Keratinocyte (primary cell): ENCODE measurements around the gene TNFRSF6B. TPM values are rescaled to one million over a fixed set of nuclear protein-coding genes. Genes with fewer than 3 reads are reported as not detected.

Experiments
- DNase-seq: peaks from one replicate; pipeline ENCODE4 v3.0.0-alpha.2; 2011; ENCODE audit warnings: low read depth, missing footprints, low spot score
- FAIRE-seq: peaks from 2 replicates; lab custom pipeline; 2011; peaks lifted over from hg19 to GRCh38; lab: Jason Lieb, UNC
- H2AFZ ChIP-seq: 2 replicates; pipeline ENCODE4 v1.6.0; 2012; ENCODE audit warnings: low read length, control low read depth, inconsistent platforms; ENCODE audit not compliant: control insufficient read depth
- H3K27ac ChIP-seq: 2 replicates; pipeline ENCODE4 v1.5.1; 2011; ENCODE audit warnings: low read length; ENCODE audit not compliant: control insufficient read depth, insufficient read depth
- H3K27me3 ChIP-seq: 3 replicates; pipeline ENCODE4 v1.6.0; 2011; ENCODE audit warnings: low read length; ENCODE audit not compliant: control insufficient read depth, insufficient read depth; ENCODE audit errors: extremely low read depth
- H3K36me3 ChIP-seq, 2 experiments: 2 replicates in 1 of 2; 3 replicates in 1 of 2; pipeline ENCODE4 v1.5.1; 2011; ENCODE audit warnings: low read length in 2 of 2, mild to moderate bottlenecking in 1 of 2; ENCODE audit not compliant: control insufficient read depth in 2 of 2, insufficient read depth in 2 of 2; ENCODE audit errors: extremely low read depth in 1 of 2
- H3K4me1 ChIP-seq: 3 replicates; pipeline ENCODE4 v1.5.1; 2011; ENCODE audit warnings: low read length; ENCODE audit not compliant: control insufficient read depth, insufficient read depth; ENCODE audit errors: extremely low read depth
- H3K4me2 ChIP-seq: 3 replicates; pipeline ENCODE4 v1.6.0; 2011; ENCODE audit warnings: low read depth, low read length; ENCODE audit not compliant: control insufficient read depth, insufficient read depth; ENCODE audit errors: extremely low read depth
- H3K4me3 ChIP-seq, 3 experiments: fragments of 200-600 bp in 1 of 3; sonication (generic) in 1 of 3; 2 replicates in 2 of 3; 3 replicates in 1 of 3; pipeline ENCODE4 v1.5.1; 2011 to 2016; ENCODE audit warnings: low read length in 3 of 3, mild to moderate bottlenecking in 3 of 3, control low read depth in 2 of 3, inconsistent platforms in 1 of 3, low read depth in 1 of 3, mixed read lengths in 1 of 3, mixed run types in 1 of 3, moderate library complexity in 1 of 3; ENCODE audit not compliant: control insufficient read depth in 2 of 3, insufficient read depth in 2 of 3; ENCODE audit errors: extremely low read depth in 1 of 3
- H3K79me2 ChIP-seq: 2 replicates; pipeline ENCODE4 v1.6.0; 2012; ENCODE audit warnings: low read length; ENCODE audit not compliant: control insufficient read depth, insufficient read depth
- H3K9ac ChIP-seq: 3 replicates; pipeline ENCODE4 v1.6.0; 2011; ENCODE audit warnings: low read length; ENCODE audit not compliant: control insufficient read depth, insufficient read depth; ENCODE audit errors: extremely low read depth
- H3K9me1 ChIP-seq: 3 replicates; pipeline ENCODE4 v1.6.0; 2011; ENCODE audit warnings: low read length; ENCODE audit not compliant: control insufficient read depth, insufficient read depth; ENCODE audit errors: extremely low read depth
- H3K9me3 ChIP-seq: 2 replicates; pipeline ENCODE4 v1.5.1; 2012; ENCODE audit warnings: low read depth, low read length; ENCODE audit not compliant: control insufficient read depth
- H4K20me1 ChIP-seq: 3 replicates; pipeline ENCODE4 v1.6.0; 2011; ENCODE audit warnings: low read length; ENCODE audit not compliant: control insufficient read depth, insufficient read depth; ENCODE audit errors: extremely low read depth
- CTCF ChIP-seq, 3 experiments: IDR thresholded peaks in 1 of 3; conservative IDR thresholded peaks in 1 of 3; optimal IDR thresholded peaks in 1 of 3; 2 replicates in 2 of 3; 3 replicates in 1 of 3; pipeline versions ENCODE3 to v1.5.1; 2011; ENCODE audit warnings: low read length in 3 of 3, mild to moderate bottlenecking in 3 of 3, moderate library complexity in 2 of 3, control low read depth in 1 of 3, inconsistent platforms in 1 of 3; ENCODE audit not compliant: insufficient read depth in 2 of 3; ENCODE audit errors: extremely low read depth in 1 of 3
- EZH2 ChIP-seq: IDR thresholded peaks from one replicate; pipeline ENCODE4 v1.6.1; 2012; ENCODE audit warnings: inconsistent platforms, mild to moderate bottlenecking, low read length, moderate library complexity
- dilution Hi-C: fragments of 300-500 bp; cut with MboI; formaldehyde crosslinking; loops from one replicate; pipeline ENCODE4 v1.7.0; 2020; ENCODE audit warnings: low sequenced_read_pairs; ENCODE audit not compliant: extremely low pct_ligation_motif_present
- polyA plus RNA-seq, 5 experiments: library from polyadenylated mRNA; depleted of rRNA in 3 of 5; stranded (reverse) in 3 of 5; stranded (forward) in 1 of 5; unstranded in 1 of 5; fragments of >200 nt; gene quantifications; 1 replicate in 1 of 5; 2 replicates in 3 of 5; 3 replicates in 1 of 5; pipeline versions ENCODE4 v1.2.1 to v1.2.3, GENCODE V29; 2011 to 2012; ENCODE audit warnings: missing spikeins in 2 of 5, low read depth in 1 of 5, low replicate concordance in 1 of 5

TNFRSF6B gene
- polyA plus RNA-seq, 1 donor (not counting 4 experiments of a cell fraction or from before 2014, with no cell fraction given) = 51.9 TPM

GRCh38 chr20:63711085-63711645, 14.7 kb downstream of the TNFRSF6B start:
- DNase-seq (no peak), FAIRE-seq (no peak)
- Histone ChIP-seq H4K20me1 (no peaks in the 10 kb centered on the region), H3K36me3 (peaks cover 12 to 14% of the 10 kb centered on the region in 2 experiments), H3K4me1 (peaks cover 17% of the 10 kb centered on the region), H3K27me3 (no peaks in the 10 kb centered on the region), H3K4me2 (no peak overlapping the region), H2AFZ (no peak overlapping the region), H3K9me1 (no peaks in the 10 kb centered on the region), H3K27ac (no peak overlapping the region), H3K4me3 (no peak overlapping the region), H3K79me2 (peaks cover 84% of the 10 kb centered on the region), H3K9me3 (no peaks in the 10 kb centered on the region), H3K9ac (no peak overlapping the region)
- no peak for TF ChIP-seq EZH2
- no peak for TF ChIP-seq CTCF (optimal IDR thresholded peaks at IDR 0.05 in 1 of 3, IDR thresholded peaks at IDR 0.05 in 1 of 3, conservative IDR thresholded peaks at IDR 0.05 in 1 of 3; ENCODE audit: extremely low read depth in 1 of 3, insufficient read depth in 2 of 3, low read length in 3 of 3)
- dilution Hi-C loops = no loop called here

- peaks cover 80% of the 10 kb centered on the region for H3K79me2 ChIP-seq
- no peaks in the 10 kb centered on the region for H4K20me1 ChIP-seq
- peaks cover 9% of the 10 kb centered on the region for H3K4me1 ChIP-seq
- TF ChIP-seq CTCF (optimal IDR thresholded peaks at IDR 0.05 in 1 of 3, IDR thresholded peaks at IDR 0.05 in 1 of 3, conservative IDR thresholded peaks at IDR 0.05 in 1 of 3; ENCODE audit: extremely low read depth in 1 of 3, insufficient read depth in 2 of 3, low read length in 3 of 3) (no peak), EZH2 (no peak)
- no peak overlapping the region for H3K4me3 ChIP-seq
- H3K27me3 ChIP-seq = no peaks in the 10 kb centered on the region
- no peaks in the 10 kb centered on the region for H3K9me3 ChIP-seq
- H3K36me3 ChIP-seq = peaks cover 10 to 11% of the 10 kb centered on the region in 2 experiments
- DNase-seq = no peak
- dilution Hi-C loops = no loop called here
- no peak for FAIRE-seq
- H3K4me2 ChIP-seq = no peak overlapping the region
- no peak overlapping the region for H3K27ac ChIP-seq
- H3K9ac ChIP-seq = no peak overlapping the region
- no peaks in the 10 kb centered on the region for H3K9me1 ChIP-seq
- H2AFZ ChIP-seq = no peak overlapping the region
Measured at GRCh38 chr20:63712191-63712590, 15.7 kb downstream of the TNFRSF6B start.
